SH-SY5Y (cell line): ENCODE measurements around the gene CUL4B.

Experiments used
- GATA2 ChIP-seq: IDR thresholded peaks from 2 replicates; pipeline ENCODE4 v1.6.1; 2011; ENCODE audit warnings: mild to moderate bottlenecking, low read depth, low read length
- GATA3 ChIP-seq: IDR thresholded peaks from 2 replicates; pipeline ENCODE4 v1.6.1; 2011; ENCODE audit warnings: low read depth, mild to moderate bottlenecking, low read length, moderate library complexity

DNA sequence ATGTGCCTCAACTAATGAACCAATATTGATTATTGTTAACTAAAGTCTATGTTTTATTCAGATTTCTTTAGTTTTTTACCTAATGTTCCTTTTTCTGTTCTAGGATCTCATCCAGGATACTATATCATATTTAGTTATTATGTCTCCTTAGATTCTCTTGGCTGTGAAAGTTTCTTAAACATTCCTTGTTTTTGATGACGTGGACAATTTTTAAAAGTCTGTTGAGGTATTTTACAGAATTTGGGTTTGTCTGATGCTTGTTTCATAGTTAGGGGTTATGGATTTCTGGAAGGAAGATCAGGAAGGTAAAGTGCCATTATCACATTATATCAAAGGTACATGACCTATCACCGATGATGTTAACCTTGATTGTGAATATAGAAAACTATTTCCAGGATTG, 24.9 kb upstream of the CUL4B start:
- TF ChIP-seq GATA3 (no peak), GATA2 (no peak)
